Colonic mucosa (tissue), 4 donors: ENCODE results near the gene ATP6V1A. TPM values are rescaled to one million over a fixed set of nuclear protein-coding genes. Genes with fewer than 3 reads are reported as not detected.

Experiments used
- DNase-seq: peaks from one replicate; pipeline ENCODE4 v3.0.0-alpha.2; 2020
- H3K27ac ChIP-seq: fragments of 200-600 bp; one replicate; pipeline ENCODE4 v1.8.0; 2021
- H3K27me3 ChIP-seq: fragments of 200-600 bp; one replicate; pipeline ENCODE4 v1.8.0; 2021
- H3K36me3 ChIP-seq: fragments of 200-600 bp; one replicate; pipeline ENCODE4 v1.8.0; 2021
- H3K4me1 ChIP-seq: fragments of 200-600 bp; one replicate; pipeline ENCODE4 v1.8.0; 2021; ENCODE audit warnings: mild to moderate bottlenecking
- H3K4me3 ChIP-seq: fragments of 200-600 bp; one replicate; pipeline ENCODE4 v1.8.0; 2021
- H3K9ac ChIP-seq, 2 donors: one replicate each; pipeline ENCODE4 v1.7.0; 2013; ENCODE audit warnings: control low read depth in 2 of 2, low read depth in 2 of 2, low read length in 2 of 2
- H3K9me3 ChIP-seq: fragments of 200-600 bp; one replicate; pipeline ENCODE4 v1.8.0; 2021
- intact Hi-C: fragments of 100-400 bp; cut with DNase I; formaldehyde crosslinking; loops from one replicate; pipeline ENCODE4 v1.14.1; 2022
- total RNA-seq, 2 donors: library from RNA; stranded (reverse); fragmentation: NEBNext Ultra II Directional in 1 of 2; extraction: Animal tissue kit (Norgen Biotek cat#: 25700) in 1 of 2; gene quantifications; one replicate each; pipeline ENCODE4 v1.2.1, GENCODE V29; 2021
- TF ChIP-seq, protein P1 (sequence below): fragments of 200-600 bp; IDR thresholded peaks from one replicate; pipeline ENCODE4 v1.8.0; 2022; ENCODE audit warnings: antibody characterized with exemption, mild to moderate bottlenecking
- donor health status: healthy.
- donor health status: DM: no; HTN: no; CAD: no.
- donor health status: DM: no; HTN: no; CAD: no.

The ATP6V1A gene
- total RNA-seq, 2 donors from 2014 or later, result 79.1 to 93.4 TPM

DNA sequence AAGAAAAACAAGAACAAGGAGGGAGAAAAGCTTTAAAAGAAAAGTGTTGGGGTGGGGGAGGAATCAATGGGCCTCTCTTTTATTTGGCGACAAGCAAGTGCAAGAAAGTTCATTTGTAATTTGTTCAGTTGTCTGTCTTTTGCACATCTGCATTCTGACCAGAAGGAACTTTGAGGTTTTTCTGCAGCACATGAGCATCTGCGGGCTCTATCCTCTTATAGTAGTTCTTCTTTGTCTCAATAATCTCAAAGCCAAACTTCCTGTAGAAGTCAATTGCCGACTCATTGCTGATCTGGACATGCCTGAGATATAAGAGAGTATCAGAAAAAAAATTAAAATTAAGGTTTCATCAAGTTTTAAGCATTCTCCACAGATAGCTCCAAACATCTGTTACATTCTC is 25.2 kb upstream of the ATP6V1A start:
- Histone ChIP-seq H3K27ac (no peak overlapping the region), H3K36me3 (no peaks in the 10 kb centered on the region), H3K9me3 (no peaks in the 10 kb centered on the region), H3K4me1 (no peaks in the 10 kb centered on the region), H3K4me3 (no peak overlapping the region), H3K9ac (no peak overlapping the region), H3K27me3 (no peaks in the 10 kb centered on the region)
- no peak for DNase-seq
- TF ChIP-seq, protein P1, sequence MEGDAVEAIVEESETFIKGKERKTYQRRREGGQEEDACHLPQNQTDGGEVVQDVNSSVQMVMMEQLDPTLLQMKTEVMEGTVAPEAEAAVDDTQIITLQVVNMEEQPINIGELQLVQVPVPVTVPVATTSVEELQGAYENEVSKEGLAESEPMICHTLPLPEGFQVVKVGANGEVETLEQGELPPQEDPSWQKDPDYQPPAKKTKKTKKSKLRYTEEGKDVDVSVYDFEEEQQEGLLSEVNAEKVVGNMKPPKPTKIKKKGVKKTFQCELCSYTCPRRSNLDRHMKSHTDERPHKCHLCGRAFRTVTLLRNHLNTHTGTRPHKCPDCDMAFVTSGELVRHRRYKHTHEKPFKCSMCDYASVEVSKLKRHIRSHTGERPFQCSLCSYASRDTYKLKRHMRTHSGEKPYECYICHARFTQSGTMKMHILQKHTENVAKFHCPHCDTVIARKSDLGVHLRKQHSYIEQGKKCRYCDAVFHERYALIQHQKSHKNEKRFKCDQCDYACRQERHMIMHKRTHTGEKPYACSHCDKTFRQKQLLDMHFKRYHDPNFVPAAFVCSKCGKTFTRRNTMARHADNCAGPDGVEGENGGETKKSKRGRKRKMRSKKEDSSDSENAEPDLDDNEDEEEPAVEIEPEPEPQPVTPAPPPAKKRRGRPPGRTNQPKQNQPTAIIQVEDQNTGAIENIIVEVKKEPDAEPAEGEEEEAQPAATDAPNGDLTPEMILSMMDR, result no peak
- intact Hi-C loops, result no loop called here

DNA sequence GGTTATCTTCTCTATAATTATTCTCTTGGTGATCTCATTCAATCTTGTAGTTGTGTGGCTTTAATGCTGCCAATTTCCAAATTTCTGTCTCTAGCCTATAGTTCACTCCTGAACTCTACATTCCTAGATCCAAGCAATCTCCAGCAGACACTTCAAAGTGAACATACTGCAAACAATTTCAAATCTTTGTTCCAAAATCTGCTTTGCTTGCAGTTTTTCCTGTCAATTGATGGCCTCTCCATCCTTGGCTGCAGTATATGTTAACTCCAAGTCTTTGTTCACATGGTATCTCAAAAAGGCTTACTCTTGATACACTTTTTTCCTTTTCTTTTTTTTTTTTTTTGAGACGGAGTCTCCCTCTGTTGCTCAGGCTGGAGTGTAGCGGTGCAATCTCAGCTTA is 18.2 kb upstream of the ATP6V1A start:
- H3K4me3 ChIP-seq, result no peak overlapping the region
- no peak overlapping the region for H3K9ac ChIP-seq
- TF ChIP-seq, protein P1, result no peak
- no peaks in the 10 kb centered on the region for H3K4me1 ChIP-seq
- no peak for DNase-seq
- no peaks in the 10 kb centered on the region for H3K9me3 ChIP-seq
- intact Hi-C loops, result no loop called here
- H3K36me3 ChIP-seq, result no peaks in the 10 kb centered on the region
- no peak overlapping the region for H3K27ac ChIP-seq
- no peaks in the 10 kb centered on the region for H3K27me3 ChIP-seq

DNA sequence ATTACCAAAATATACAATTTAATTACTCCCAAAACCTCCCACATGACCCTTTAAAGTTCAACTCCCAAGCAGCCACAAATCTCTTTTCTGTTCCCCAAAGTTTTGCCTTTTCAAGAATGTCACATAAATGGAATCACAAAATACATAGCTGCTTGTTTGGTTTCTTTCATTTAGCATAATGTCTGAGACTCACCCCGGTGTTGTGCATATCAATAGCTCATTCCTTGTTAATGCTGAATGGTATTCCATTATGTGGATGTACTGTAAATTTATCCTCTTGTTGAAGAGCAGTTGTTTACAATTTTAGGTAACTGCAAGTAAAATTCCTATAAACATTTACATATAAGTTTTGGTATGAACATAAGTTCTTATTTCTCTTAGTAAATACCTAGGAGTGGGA is 16.3 kb upstream of the ATP6V1A start:
- Histone ChIP-seq H3K27me3 (no peaks in the 10 kb centered on the region), H3K9ac (no peak overlapping the region), H3K4me1 (no peaks in the 10 kb centered on the region), H3K36me3 (no peaks in the 10 kb centered on the region), H3K27ac (no peak overlapping the region), H3K4me3 (no peak overlapping the region), H3K9me3 (no peaks in the 10 kb centered on the region)
- TF ChIP-seq, protein P1, result no peak
- DNase-seq, result no peak
- intact Hi-C loops, result loop anchor here (10.0 kb wide), 1 partner anchor 184 kb away; no protein-coding TSS in a partner anchor

DNA sequence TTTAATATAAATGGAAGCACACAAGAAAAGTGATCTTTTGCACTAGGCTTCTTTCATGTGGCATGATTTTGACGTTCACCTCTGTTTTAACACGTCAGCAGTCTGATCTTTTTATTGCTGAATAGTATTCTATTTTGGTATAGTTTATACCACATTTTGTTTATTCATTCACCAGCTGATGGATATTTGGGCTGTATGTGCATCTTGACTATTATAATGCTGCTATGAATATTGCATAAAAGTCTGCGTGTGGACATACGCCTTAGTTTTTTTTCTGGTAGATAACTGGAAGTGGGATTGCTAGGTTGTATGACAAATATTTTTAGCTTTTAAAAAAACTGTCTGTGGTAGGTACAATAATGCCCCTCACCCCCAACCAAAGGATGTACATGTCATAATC is 15.1 kb upstream of the ATP6V1A start:
- Histone ChIP-seq H3K9ac (no peak overlapping the region), H3K27me3 (no peaks in the 10 kb centered on the region), H3K9me3 (no peaks in the 10 kb centered on the region), H3K4me1 (no peaks in the 10 kb centered on the region), H3K4me3 (no peak overlapping the region), H3K36me3 (no peaks in the 10 kb centered on the region), H3K27ac (no peak overlapping the region)
- TF ChIP-seq, protein P1, result no peak
- DNase-seq, result no peak
- intact Hi-C loops, result loop anchor here (10.0 kb wide), 1 partner anchor 183 kb away; no protein-coding TSS in a partner anchor

DNA sequence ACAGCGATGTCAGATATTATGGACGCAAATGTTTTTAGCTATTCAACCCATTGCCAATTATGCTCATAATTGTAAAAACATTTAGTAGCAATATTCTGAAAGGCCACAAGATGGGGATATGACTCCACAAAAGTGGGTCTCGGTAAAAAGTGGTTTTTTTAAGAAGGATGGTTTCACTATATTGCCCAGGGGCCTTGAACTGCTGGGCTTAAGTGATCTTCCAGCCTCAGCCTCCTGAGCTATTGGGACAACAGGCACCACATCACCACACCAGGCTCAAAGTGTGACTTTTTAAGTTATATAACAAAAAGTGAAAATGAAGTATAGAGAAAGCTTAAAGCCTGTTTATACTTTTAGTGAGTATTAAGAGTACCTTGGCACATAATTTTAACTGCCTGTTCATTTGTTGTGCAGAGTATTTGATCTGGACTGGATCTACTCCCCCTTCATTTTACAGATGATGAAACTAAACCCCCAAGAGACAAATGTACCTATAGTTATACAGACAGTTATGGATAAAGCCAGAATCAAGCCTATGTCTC is 10.2 kb upstream of the ATP6V1A start:
- Histone ChIP-seq H3K36me3 (no peaks in the 10 kb centered on the region), H3K9me3 (no peaks in the 10 kb centered on the region), H3K27ac (no peak overlapping the region), H3K4me3 (no peak overlapping the region), H3K4me1 (no peaks in the 10 kb centered on the region), H3K9ac (no peak overlapping the region), H3K27me3 (no peaks in the 10 kb centered on the region)
- TF ChIP-seq, protein P1, result peak; percentile 50
- DNase-seq, result no peak
- intact Hi-C loops, result loop anchor here (5.0 to 10.0 kb wide), 2 partner anchors 101 to 178 kb away; partner anchors contain the start of gene GRAMD1C
